CD14-positive monocyte (primary cell): ENCODE measurements around the gene APOBEC3B. TPM values are rescaled to one million over a fixed set of nuclear protein-coding genes. Genes with fewer than 3 reads are reported as not detected.
"Not testable (repeated sequence)": the region's sequence is repeated elsewhere in the genome, so short reads cannot be mapped to it uniquely, and the experiment has no call there.

Experiments used
- DNase-seq, 3 donors: peaks; one replicate each; pipeline ENCODE4 v3.0.0-alpha.2; 2011 to 2022
- H2AFZ ChIP-seq: 2 replicates; pipeline ENCODE4 v1.6.0; 2012; ENCODE audit warnings: mild to moderate bottlenecking, low read depth, low read length, inconsistent platforms; ENCODE audit not compliant: insufficient read depth, poor library complexity, severe bottlenecking
- H3K27ac ChIP-seq, 2 donors: 1 replicate in 1 of 2; 2 replicates in 1 of 2; pipeline ENCODE4 v1.5.1; 2012 to 2013; ENCODE audit warnings: low read length in 2 of 2, control low read depth in 1 of 2, inconsistent platforms in 1 of 2, low read depth in 1 of 2, mild to moderate bottlenecking in 1 of 2
- H3K27me3 ChIP-seq, 2 donors: one replicate each; pipeline versions ENCODE4 v1.6.0 to v1.6.1; 2011 to 2013; ENCODE audit warnings: low read length in 2 of 2; ENCODE audit not compliant: control insufficient read depth in 2 of 2, insufficient read depth in 2 of 2
- H3K36me3 ChIP-seq, 2 donors: replicated peaks in 1 of 2; 1 replicate in 1 of 2; 2 replicates in 1 of 2; pipeline versions ENCODE4 v1.5.1 to v1.6.1; 2012 to 2013; ENCODE audit warnings: low read length in 2 of 2, control low read depth in 1 of 2, inconsistent platforms in 1 of 2, mild to moderate bottlenecking in 1 of 2; ENCODE audit not compliant: insufficient read depth in 2 of 2, control insufficient read depth in 1 of 2
- H3K4me1 ChIP-seq, 2 donors: 1 replicate in 1 of 2; 2 replicates in 1 of 2; pipeline versions ENCODE4 v1.5.1 to v1.6.1; 2012 to 2013; ENCODE audit warnings: low read length in 2 of 2, control low read depth in 1 of 2, inconsistent platforms in 1 of 2, mild to moderate bottlenecking in 1 of 2, moderate library complexity in 1 of 2; ENCODE audit not compliant: insufficient read depth in 2 of 2, control insufficient read depth in 1 of 2
- H3K4me2 ChIP-seq: replicated peaks from 2 replicates; pipeline ENCODE3; 2012; ENCODE audit warnings: low read length, moderate library complexity, mild to moderate bottlenecking; ENCODE audit not compliant: poor library complexity, severe bottlenecking; ENCODE audit errors: extremely low read depth
- H3K4me3 ChIP-seq, 3 experiments: fragments of 200-600 bp in 1 of 3; sonication (generic) in 1 of 3; replicated peaks in 1 of 3; 1 replicate in 2 of 3; 2 replicates in 1 of 3; pipeline ENCODE4 v1.5.1; 2011 to 2013; ENCODE audit warnings: low read length in 3 of 3, mild to moderate bottlenecking in 3 of 3, control low read depth in 2 of 3, low read depth in 2 of 3, inconsistent platforms in 1 of 3, moderate library complexity in 1 of 3
- H3K79me2 ChIP-seq: 2 replicates; pipeline ENCODE4 v1.6.0; 2012; ENCODE audit warnings: mild to moderate bottlenecking, control low read depth, inconsistent platforms, low read length, moderate library complexity; ENCODE audit not compliant: insufficient read depth
- H3K9ac ChIP-seq: 2 replicates; pipeline ENCODE4 v1.6.0; 2017; ENCODE audit warnings: low read length, mild to moderate bottlenecking; ENCODE audit not compliant: insufficient read depth, poor library complexity, severe bottlenecking
- H3K9me3 ChIP-seq, 2 donors: replicated peaks in 1 of 2; 1 replicate in 1 of 2; 2 replicates in 1 of 2; pipeline versions ENCODE4 v1.5.1 to v1.6.1; 2012 to 2013; ENCODE audit warnings: low read length in 2 of 2, control low read depth in 1 of 2; ENCODE audit not compliant: control insufficient read depth in 1 of 2, insufficient read depth in 1 of 2
- H4K20me1 ChIP-seq: 2 replicates; pipeline ENCODE4 v1.6.0; 2012; ENCODE audit warnings: mild to moderate bottlenecking, low read length, control low read depth, moderate library complexity; ENCODE audit not compliant: insufficient read depth
- H3K27ac Mint-ChIP-seq, 7 donors: one replicate each; pipeline ENCODE4 v1.8.0; 2020; ENCODE audit warnings: mild to moderate bottlenecking in 7 of 7, mixed read lengths in 7 of 7, moderate library complexity in 6 of 7, inconsistent platforms in 2 of 7
- H3K27me3 Mint-ChIP-seq, 3 donors: one replicate each; pipeline ENCODE4 v1.8.0; 2021 to 2022; ENCODE audit warnings: low read depth in 3 of 3, mild to moderate bottlenecking in 3 of 3, mixed read lengths in 3 of 3, moderate library complexity in 3 of 3, inconsistent platforms in 1 of 3
- H3K36me3 Mint-ChIP-seq, 2 donors: one replicate each; pipeline ENCODE4 v1.8.0; 2020; ENCODE audit warnings: mixed read lengths in 2 of 2, inconsistent platforms in 1 of 2, mild to moderate bottlenecking in 1 of 2
- H3K4me1 Mint-ChIP-seq: one replicate; pipeline ENCODE4 v1.8.0; 2020; ENCODE audit warnings: mild to moderate bottlenecking, mixed read lengths
- H3K4me3 Mint-ChIP-seq, 2 donors: one replicate each; pipeline ENCODE4 v1.8.0; 2020; ENCODE audit warnings: mild to moderate bottlenecking in 2 of 2, mixed read lengths in 2 of 2, moderate library complexity in 1 of 2
- H3K9me3 Mint-ChIP-seq, 7 donors: one replicate each; pipeline ENCODE4 v1.8.0; 2020 to 2022; ENCODE audit warnings: mixed read lengths in 7 of 7, mild to moderate bottlenecking in 6 of 7, moderate library complexity in 6 of 7, inconsistent platforms in 2 of 7
- WGBS: methylation state at CpG from one replicate; pipeline ENCODE4 v1.1.5; 2013; ENCODE audit warnings: missing lambda C conversion rate; ENCODE audit not compliant: insufficient coverage; 5-methylcytosine and 5-hydroxymethylcytosine counted together
- intact Hi-C, 2 donors: fragments of 100-400 bp; cut with micrococcal nuclease; formaldehyde crosslinking; loops; one replicate each; pipeline versions ENCODE4 v1.15.0 to v1.15.1; 2023
- polyA plus RNA-seq, 3 donors: library from polyadenylated mRNA; depleted of rRNA in 1 of 3; unstranded in 2 of 3; stranded (reverse) in 1 of 3; fragments of 300-500 nt in 2 of 3; fragments of >200 nt in 1 of 3; fragmentation: Illumina TruSeq in 2 of 3; gene quantifications; 1 replicate in 2 of 3; 2 replicates in 1 of 3; pipeline ENCODE4 v1.2.3, GENCODE V29; 2012 to 2021
- TF ChIP-seq, protein P1 (sequence below): fragments of 200-600 bp; IDR thresholded peaks from one replicate; pipeline ENCODE4 v1.8.0; 2022; ENCODE audit warnings: antibody characterized with exemption, mild to moderate bottlenecking

Gene APOBEC3B
- polyA plus RNA-seq, 3 donors, result 0.40 to 48.2 (median 12.6) TPM

- Mint-ChIP-seq H3K9me3 (peaks cover 0 to 4% (median 0%) of the 10 kb centered on the region in 7 donors), H3K27ac (no peak overlapping the region), H3K4me1 (peaks cover 17% of the 10 kb centered on the region), H3K4me3 (no peak overlapping the region), H3K27me3 (peaks cover 3 to 6% (median 4%) of the 10 kb centered on the region in 3 donors), H3K36me3 (peaks cover 30 to 56% of the 10 kb centered on the region in 2 donors)
- Histone ChIP-seq H3K4me3 (no peak overlapping the region), H3K36me3 (no peaks in the 10 kb centered on the region), H3K27ac (no peak overlapping the region), H3K9ac (no peak overlapping the region), H2AFZ (no peak overlapping the region), H3K27me3 (no peaks in the 10 kb centered on the region), H3K4me2 (no peak overlapping the region), H4K20me1 (no peaks in the 10 kb centered on the region), H3K4me1 (peaks cover 0 to 8% of the 10 kb centered on the region in 2 donors), H3K79me2 (no peaks in the 10 kb centered on the region), H3K9me3 (no peaks in the 10 kb centered on the region)
- intact Hi-C loops, result no loop called here
- TF ChIP-seq, protein P1, sequence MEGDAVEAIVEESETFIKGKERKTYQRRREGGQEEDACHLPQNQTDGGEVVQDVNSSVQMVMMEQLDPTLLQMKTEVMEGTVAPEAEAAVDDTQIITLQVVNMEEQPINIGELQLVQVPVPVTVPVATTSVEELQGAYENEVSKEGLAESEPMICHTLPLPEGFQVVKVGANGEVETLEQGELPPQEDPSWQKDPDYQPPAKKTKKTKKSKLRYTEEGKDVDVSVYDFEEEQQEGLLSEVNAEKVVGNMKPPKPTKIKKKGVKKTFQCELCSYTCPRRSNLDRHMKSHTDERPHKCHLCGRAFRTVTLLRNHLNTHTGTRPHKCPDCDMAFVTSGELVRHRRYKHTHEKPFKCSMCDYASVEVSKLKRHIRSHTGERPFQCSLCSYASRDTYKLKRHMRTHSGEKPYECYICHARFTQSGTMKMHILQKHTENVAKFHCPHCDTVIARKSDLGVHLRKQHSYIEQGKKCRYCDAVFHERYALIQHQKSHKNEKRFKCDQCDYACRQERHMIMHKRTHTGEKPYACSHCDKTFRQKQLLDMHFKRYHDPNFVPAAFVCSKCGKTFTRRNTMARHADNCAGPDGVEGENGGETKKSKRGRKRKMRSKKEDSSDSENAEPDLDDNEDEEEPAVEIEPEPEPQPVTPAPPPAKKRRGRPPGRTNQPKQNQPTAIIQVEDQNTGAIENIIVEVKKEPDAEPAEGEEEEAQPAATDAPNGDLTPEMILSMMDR, result no peak
- DNase-seq, result no peak
- 70% methylated on average over 6 of the region's 6 CpGs for WGBS
Observed at GRCh38 chr22:38989466-38989865, 7.3 kb downstream of the APOBEC3B start.

- H3K79me2 ChIP-seq, H3K27ac Mint-ChIP-seq, H3K4me3 ChIP-seq, H3K4me1 ChIP-seq, H3K4me3 Mint-ChIP-seq, DNase-seq, H3K9me3 ChIP-seq, H4K20me1 ChIP-seq, H3K27ac ChIP-seq, H3K4me2 ChIP-seq, H3K9ac ChIP-seq, intact Hi-C loops, H3K9me3 Mint-ChIP-seq, H3K27me3 ChIP-seq, H3K36me3 ChIP-seq: not testable (repeated sequence)
- 10% methylated on average over 2 of the region's 12 CpGs for WGBS
- Mint-ChIP-seq H3K4me1 (peaks cover 13% of the 10 kb centered on the region), H3K36me3 (peaks cover 18 to 33% of the 10 kb centered on the region in 2 donors), H3K27me3 (peaks cover 3 to 20% (median 3%) of the 10 kb centered on the region in 3 donors)
- peak overlapping the region; percentile 41 for H2AFZ ChIP-seq
Observed at GRCh38 chr22:38992871-38993371, 10.8 kb downstream of the APOBEC3B start.
